Measurements from ENCODE around the gene KIAA0513.

DNA sequence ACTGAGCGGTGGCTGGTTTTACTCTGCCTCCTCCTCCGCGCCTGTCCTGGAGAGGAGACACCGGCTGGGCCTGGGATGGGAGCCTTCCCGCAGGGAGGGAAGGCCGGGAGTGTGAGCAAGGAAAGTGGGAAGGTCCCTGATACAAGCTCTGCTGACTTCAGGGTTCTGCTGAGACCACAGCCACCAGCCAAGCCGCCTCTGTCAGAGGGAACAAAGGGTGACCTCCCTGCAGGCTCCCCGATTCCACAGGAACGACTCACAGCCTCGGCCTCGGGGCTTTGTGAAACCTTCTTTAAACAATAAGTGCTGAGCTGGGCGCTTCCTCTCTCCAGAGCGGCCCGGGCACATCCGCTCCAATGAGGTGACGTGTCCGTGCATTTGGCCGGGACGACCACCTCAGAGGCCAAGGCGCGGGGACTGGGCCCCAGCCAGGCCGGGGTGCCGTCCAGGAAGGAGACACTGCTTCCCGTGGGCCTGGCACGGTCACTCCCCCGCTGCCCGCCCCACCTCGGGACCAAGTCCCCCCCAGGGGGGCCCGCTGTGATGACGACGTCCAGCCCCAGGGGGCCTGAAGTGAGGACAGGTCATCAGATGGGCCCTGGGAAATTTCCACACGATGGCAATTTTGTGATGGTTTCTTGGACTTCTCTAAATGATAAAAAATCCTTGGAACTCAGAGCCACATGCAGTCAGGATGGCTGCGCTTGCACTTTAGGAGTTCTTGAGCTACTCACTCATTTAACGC is 96.5 kb downstream of the KIAA0513 start:
- TF ChIP-seq, protein P1, sequence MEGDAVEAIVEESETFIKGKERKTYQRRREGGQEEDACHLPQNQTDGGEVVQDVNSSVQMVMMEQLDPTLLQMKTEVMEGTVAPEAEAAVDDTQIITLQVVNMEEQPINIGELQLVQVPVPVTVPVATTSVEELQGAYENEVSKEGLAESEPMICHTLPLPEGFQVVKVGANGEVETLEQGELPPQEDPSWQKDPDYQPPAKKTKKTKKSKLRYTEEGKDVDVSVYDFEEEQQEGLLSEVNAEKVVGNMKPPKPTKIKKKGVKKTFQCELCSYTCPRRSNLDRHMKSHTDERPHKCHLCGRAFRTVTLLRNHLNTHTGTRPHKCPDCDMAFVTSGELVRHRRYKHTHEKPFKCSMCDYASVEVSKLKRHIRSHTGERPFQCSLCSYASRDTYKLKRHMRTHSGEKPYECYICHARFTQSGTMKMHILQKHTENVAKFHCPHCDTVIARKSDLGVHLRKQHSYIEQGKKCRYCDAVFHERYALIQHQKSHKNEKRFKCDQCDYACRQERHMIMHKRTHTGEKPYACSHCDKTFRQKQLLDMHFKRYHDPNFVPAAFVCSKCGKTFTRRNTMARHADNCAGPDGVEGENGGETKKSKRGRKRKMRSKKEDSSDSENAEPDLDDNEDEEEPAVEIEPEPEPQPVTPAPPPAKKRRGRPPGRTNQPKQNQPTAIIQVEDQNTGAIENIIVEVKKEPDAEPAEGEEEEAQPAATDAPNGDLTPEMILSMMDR (IDR thresholded peaks at IDR 0.05; ENCODE audit: insufficient read depth, low read length): no peak
- TF ChIP-seq POLR2AphosphoS5 (IDR thresholded peaks at IDR 0.05; ENCODE audit: low read depth): no peak
